ENCODE results near the gene OLFML2A.

DNA sequence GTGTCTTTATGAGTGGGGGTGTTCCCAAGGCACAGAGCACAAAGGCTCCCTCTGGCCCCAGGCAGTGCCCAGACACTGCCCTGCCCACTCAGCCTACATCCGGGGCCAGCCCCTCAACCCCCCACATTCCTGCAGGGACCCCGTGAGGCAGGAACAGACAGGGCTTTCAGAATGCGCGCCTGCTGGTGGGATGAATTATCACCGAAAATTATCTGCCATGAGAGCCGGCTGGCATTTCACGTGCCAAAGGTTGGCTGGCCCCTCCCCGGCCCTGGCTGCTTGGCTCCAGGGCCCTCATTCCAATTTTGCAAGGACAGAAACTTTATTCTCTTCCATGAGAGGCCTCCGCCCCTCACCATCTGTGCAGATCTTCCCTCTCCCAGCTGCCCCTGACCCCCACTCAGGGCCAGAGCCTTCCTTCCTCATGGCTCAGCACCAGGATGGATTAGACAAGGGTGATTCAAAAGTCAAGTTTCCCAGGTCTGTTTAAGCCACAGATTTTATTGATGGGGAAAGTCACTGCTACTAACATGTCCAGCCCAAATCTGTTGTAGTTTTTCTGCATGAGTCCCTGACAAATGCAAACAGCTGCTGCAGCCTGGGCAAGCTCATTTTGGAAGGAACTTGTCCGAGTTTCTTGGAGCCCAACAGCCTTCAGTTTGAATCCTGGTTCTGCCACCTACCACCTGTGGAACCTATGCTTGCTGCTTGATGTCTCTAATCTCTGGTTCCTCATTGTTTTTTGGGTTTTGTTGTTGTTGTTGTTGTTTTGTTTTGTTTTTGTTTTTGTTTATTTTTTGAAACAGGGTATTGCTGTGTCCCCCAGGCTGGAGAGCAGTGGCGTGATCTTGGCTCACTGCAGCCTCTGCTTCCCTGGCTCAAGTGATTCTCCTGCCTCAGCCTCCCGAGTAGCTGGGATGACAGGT, 44.0 kb downstream of the OLFML2A start:
- TF ChIP-seq, protein P1, sequence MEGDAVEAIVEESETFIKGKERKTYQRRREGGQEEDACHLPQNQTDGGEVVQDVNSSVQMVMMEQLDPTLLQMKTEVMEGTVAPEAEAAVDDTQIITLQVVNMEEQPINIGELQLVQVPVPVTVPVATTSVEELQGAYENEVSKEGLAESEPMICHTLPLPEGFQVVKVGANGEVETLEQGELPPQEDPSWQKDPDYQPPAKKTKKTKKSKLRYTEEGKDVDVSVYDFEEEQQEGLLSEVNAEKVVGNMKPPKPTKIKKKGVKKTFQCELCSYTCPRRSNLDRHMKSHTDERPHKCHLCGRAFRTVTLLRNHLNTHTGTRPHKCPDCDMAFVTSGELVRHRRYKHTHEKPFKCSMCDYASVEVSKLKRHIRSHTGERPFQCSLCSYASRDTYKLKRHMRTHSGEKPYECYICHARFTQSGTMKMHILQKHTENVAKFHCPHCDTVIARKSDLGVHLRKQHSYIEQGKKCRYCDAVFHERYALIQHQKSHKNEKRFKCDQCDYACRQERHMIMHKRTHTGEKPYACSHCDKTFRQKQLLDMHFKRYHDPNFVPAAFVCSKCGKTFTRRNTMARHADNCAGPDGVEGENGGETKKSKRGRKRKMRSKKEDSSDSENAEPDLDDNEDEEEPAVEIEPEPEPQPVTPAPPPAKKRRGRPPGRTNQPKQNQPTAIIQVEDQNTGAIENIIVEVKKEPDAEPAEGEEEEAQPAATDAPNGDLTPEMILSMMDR (IDR thresholded peaks at IDR 0.05; ENCODE audit: insufficient read depth, low read depth, low read length): no peak
- TF ChIP-seq EZH2 (IDR thresholded peaks at IDR 0.05; ENCODE audit: insufficient read depth, low read length): no peak
